Retina (tissue), 1 donor: ENCODE data around the gene PXMP4.

ENCODE experiments used
- DNase-seq: peaks from one replicate; pipeline ENCODE4 v3.0.0-alpha.2; 2016

Gene PXMP4

DNA sequence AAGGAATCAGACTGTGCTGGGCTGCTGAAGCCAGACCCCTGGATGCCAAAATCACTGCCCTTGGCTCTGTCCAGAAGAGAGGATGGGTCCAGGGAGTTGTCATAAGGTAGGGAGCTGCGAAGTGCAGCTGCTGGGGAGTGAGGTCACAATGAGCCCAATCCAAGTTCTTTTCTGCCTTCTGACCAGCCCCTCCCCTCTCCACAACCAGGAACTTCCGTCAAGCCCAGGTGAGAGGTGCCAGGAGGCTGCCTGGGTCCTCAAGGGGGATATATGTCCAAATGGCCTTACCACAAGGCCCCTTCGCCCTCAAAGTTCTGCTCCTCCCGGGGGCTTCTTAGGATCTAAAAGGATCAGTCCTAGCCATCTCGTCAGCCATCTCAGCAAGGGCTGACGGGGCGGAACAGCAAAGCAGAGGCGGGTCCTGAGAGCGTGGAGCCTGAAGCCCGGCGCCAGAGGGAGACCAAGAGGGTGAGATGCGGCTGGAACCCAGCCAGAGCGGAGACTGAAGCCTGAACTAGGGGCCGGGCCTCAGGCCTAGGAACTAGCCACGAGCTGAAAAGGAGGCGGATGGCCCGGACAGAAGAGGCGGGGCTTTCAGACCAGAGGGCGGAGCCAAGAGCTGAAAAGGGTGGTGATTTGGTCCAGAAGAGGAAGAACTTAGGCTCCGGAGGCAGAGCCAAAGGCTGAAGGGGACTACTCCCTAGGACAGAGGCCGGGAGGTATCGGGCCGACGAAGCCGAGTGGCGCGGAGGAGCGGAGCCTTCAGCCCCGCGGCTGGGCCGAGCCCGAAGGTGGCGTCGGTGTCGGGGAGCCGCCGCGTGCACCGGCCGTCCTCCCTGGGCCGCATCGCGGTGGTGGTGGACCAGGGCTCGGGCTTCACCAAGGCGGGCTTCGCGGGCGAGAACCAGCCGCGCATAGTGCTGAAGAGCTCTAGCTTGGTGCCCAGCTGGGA, 53.5 kb downstream of the PXMP4 start, which contains the start of gene ACTL10:
TSS of gene ACTL10 (plus strand) at position 651 of the 952 bp plus-strand sequence. CDS start 555 bp downstream, outside the sequence.
- DNase-seq, result peak; percentile 94

DNA sequence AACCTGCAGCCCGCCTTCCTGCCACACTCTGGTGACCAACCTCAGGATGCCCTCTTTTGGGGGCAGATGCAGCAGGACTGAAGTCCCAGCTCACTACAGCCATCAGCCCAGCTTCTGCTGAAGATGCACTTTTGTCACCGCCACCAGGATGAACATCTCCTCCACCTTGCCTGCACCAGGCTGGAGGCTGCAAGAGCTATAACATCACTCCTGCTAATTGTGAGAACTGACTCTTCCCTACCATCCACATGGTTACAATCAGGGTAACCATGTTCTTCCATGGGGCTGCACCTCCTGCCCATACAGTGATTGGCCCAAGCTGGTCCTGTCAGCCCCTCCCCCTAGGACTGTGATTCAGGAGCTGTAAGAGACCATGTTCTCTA, 55.4 kb downstream of the PXMP4 start:
- no peak for DNase-seq

DNA sequence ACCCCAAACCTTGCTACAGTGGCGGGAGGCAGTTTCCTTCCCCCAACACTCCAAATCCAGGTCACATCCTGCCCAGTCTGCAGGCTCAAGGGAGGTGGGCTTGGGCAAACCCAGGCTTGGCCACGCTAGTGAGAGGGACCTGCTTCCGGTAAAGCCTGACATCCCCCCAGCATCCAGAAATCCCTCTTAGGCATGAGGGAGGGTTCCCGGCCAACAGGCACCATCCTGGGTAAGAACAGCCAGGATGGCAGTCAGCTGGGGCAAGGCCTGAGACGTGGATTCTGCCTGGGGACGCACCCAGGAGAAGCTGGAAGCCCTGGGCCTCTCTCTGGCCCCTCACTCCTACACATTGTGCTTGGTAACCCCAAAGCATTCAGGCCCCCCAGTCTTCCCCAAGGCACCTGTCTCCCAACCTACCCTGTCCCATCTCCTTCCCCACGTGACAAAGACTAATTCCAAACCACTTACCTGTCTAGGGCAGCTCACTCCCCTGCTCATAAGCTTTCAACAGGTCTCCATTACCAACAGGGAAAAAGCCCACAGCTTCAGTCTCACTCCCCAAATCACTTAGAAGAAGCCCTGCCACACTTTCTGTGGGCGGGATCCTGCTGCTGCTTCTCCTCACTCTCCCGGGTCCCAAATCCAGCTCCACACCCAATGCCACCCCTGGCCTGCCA, 55.9 kb downstream of the PXMP4 start:
- DNase-seq, result no peak

DNA sequence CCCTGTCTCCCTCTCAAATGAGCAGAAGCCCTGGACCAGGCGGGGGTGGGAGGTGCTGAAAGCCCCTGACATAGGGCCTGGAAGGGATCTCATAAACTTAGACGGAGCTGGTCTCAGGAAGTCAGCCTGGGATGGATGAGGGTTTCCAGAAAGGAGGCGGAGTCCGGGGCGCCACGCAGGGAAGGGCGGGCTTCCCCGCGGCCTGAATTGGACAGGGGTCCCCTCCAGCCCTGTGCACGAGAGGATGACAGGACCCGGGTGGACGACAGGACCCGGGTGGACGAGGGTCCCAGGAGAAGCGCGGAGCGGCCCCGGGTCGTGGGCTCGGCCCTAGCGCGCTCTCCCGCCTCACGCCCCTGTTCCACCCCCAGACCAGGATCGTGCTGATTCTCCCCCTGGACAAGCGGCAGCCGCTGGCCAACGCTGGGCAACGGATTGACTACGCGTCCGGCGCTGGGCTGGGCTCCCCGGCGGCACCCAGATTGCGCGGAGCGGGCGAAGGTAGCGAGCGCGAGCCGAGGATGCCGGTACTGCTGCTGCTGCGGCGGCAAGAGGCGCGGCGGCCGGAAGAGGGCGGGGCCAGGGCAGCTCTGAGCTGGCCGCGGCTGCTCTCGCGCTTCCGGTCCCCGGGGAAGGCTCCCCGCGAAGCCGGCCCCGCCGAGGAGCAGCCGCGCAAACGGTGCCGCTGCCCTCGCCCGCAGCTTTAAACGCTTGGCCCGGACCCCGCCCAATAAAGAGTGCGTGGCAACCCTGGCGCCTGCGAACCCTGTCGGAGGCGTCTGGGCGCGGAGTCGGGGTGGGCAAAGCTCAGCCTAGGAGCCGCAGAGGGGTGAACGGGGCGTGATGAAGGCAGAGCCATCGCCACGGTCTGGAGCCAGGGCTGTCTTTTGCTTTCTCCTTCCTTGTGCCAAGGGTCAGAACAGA, 56.7 kb downstream of the PXMP4 start:
- peak; percentile 92 for DNase-seq

DNA sequence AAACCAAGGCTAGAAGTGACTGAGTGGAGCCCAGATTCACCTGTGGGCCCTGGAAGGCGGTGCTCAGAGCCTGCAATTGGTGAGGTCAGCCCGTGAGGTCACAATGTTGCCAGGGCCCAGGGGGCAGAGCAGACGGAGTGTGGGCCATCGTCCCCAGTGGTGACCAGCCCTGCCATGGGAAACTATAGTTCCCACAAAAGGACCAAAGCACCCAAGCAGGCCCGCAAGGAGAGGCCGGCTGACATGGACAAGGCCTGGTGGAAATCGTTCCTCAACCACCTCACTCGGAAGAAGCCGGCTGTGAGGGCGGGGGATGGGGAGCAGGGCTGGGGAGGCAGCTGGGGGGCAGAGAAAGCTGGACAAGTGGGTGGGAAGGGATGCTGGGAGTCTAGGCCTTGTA, 57.9 kb downstream of the PXMP4 start, which contains the start of gene C20orf144:
TSS of gene C20orf144 (plus strand) at position 156 of the 400 bp plus-strand sequence. CDS start at position 175, 19 bp downstream.
- no peak for DNase-seq

DNA sequence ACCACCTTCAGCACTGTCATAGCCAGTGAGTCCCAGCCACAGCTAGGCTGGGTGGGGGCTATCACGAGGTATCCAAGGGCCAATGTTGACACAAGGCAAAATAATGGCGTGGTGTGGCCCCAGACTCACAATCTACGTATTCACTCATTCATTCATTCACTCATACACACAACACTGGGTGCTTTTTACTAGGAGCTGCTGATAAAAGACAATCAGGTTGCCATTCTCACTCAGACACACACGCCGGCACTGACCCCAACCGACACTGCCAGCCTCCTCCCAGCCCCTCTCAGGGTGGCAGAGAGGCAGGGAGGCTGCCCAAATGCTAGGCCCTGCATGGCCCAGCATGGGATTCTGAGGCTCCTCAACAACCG, 59.4 kb downstream of the PXMP4 start:
- DNase-seq, result no peak

DNA sequence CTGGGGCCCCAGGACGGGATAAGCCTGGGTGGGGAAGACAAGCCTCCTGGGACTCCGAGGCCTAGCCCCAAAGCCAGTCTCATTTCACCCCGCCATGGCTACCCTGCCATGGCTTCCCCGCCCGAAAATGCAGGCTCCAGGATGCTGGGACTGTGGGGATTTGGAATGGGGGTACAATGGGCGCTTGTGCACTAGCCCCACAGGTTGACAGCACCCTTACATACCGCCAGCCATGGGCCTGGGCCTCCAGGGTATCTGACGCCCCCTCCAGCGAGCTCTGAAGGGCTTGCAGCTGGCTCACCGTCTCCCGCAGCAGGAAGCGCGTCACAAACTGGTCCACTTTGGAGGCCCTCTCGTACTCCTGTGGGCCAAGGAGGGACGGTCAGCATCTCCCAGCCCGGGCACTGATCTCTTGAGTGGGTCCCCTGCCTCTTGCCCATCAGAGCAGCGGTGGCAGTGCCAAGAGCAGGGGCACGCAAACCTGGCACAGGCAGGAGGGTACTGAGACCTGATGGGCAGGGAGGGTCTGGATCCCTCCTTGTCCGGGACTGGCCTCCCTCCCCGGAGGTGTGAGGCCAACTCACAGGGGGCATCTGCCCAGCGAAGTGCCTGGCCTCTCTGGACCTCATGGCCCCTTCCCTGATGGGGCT, 60.0 kb downstream of the PXMP4 start:
- DNase-seq, result no peak

DNA sequence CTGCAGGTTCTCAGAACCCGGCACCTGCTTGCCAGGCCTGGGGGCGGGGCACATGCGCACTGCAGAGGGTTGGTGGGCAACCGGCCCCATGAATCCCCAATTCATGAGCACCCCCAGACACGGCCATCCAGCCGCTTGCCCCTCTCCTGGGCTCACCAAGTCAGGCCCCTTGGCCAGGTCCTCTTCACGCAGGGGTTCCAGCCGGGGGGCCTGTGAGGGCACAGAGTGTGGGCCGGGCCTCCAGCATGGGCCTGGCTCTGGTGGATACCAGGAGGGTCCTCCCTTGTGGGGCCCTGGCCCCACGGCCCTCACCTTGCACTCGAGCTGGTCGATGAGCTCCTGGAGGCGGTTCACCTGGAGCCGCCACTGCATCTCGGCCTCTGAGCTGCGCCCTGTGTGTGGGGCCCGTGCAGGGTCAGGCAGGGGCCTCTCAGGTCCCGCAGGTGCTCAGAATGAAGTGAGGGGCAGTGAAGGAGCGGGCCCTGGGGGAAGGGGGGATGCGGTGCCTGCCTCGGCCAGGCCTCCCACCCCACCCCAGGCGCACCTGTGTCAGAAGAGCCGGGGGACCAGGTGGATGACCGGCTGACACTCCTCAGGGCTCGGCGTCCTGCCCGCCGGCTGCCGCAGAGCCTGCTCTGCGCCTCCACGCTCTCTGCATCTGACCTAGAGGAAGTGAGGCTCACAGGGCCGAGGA, 60.6 kb downstream of the PXMP4 start:
- no peak for DNase-seq

DNA sequence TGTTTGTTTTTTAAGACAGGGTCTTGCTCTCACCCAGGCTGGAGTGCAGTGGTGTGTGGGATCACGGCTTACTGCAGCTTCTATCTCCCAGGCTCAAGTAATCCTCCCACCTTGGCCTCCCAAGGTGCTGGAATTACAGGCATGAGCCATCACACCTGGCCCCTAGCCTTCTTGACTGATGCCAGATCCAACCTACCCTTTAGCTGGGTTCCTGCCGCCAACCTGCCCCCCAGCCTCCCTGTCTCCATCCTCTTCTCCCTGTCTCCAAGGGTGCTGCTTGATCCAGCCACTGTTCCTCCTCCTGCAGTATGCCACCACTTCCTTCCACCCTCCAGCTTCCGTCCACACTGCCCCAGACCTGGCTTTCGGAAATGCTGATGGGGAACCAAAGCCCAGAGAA, 61.2 kb downstream of the PXMP4 start:
- no peak for DNase-seq

DNA sequence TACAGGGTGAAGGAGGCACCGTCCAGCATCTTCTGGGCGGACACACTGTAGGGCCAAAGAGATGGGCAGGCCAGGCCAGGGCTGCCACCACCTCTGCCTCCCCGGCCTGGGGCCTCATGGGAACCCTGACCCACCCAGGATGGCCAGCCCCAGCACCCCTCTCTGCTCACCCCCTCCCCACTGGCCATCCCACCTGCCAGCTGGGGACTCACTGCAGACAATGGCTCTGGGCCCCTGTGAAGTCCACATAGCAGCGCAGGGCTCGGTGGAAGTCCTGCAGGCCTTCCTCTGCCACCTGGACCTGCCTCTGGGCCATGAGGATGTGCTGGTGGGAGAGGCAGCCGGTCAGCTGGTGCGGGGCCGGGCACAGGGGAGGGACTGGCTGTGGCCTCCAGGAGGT, 61.6 kb downstream of the PXMP4 start:
- no peak for DNase-seq

DNA sequence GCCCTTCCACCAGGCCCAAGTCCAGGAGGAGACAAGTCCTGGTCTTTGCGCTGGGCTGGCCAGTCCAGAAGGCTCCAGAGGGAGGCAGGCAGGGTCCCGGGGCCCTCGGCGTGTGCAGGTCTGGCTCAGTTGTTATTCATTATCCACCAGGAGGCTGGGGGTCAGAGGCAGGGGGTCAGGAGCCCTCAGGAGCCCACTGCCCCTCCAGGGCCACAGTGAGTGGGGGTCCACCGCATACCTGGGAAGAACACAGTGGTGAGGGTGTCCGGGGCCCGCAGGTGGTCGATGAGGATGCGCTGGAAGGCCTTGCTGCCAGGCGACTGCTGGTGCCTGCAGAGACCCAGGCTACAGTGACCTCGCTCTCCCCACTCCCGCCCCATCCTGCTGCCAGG, 62.4 kb downstream of the PXMP4 start:
- no peak for DNase-seq

DNA sequence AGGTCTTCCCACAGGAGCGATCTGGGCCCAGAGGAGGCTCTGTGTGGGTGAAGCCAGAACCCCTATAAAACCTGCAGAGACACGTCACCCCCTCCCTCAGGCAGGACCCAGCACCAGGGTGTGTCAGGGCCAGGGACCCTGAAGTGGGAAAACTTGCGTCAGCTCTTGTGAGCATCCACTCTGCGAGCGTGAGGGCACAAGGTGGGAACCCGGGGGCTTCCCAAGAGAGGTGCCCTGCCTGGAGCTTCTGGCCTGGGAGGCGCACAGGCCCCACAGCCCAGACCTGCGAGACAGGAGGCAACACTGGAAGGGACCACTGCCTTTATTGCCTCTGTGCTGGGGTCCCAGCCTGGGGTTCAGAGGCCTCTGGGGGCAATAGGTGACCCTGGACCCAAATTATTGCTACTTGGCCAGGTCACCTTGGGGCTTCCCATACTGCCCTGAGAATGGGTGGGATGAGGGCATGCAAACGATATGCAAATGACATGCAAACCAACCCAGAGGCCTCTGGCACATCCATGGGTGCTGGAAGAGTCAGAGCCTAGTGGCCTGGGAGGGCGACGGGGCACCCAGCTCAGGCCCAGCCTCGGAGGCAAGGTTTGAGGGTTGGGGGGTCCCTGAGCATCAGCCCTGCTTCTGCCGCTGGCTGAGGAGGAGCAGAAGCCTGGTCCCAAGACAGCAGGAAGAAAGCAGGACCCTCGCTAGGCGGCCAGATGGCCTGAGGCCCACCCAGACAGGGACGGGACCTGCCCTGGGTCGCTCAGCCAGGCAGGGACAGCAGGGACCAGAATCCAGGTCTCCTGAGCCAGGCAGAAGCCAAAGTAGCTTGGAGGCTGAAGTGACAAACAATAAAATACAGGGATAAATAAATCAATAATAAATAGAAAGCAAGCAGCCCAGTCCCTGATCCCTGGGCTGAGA, 63.1 kb downstream of the PXMP4 start:
- DNase-seq, result peak; percentile 7

DNA sequence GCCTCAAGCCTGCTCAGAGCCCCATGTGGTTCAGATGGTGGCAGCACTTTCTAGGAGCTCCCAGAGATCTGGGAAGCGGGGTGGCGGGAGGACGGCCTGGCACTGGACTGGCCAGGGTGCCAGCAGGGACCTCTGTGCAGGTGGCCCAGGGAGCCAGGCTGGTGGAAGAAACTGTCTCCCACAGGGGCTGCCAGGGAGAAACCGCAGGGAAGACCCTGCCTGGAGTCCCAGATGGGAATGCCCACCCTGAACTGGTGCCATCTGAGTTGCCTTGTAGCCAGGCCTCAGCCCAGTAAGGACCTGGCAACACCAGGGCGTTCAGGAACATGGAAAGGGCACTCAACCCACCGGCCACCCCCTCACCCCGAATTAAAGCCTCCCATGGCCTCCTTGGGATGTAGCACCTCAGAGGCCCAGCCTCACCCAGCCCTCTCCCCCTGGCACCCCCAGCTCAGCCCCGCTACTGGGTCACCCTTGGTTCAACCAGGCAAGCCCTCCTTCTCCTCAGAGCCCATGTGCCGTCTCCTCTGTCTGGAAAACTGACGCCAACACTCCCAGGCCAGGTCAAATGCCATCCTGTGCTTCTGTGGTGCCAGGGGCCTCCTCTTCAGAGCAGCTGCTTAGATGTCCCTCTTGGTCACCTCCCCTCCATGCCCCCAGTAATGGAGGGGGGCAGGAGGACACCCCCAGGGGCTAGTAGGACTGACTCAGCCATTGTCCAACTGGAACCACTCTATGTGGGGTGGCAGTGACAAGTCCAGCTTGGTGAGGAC, 63.9 kb downstream of the PXMP4 start:
- no peak for DNase-seq

DNA sequence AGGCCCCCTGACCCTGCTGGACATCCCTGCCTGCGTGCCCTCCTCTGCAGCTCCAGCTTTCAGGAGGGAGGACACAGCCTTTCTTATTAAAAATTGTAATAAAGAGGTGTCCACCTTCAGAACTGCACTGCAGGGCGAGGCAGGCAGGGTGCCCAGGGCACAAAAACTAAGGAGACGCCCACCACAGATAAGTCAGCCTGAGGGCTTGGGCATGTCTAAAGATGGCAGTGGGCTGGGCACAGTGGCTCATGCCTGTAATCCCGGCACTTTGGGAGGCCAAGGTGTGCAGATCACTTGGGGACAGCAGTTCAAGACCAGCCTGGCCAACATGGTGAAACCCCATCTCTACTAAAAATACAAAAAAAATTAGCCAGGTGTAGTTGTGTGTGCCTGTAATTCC, 64.9 kb downstream of the PXMP4 start:
- DNase-seq, result peak; percentile 2

DNA sequence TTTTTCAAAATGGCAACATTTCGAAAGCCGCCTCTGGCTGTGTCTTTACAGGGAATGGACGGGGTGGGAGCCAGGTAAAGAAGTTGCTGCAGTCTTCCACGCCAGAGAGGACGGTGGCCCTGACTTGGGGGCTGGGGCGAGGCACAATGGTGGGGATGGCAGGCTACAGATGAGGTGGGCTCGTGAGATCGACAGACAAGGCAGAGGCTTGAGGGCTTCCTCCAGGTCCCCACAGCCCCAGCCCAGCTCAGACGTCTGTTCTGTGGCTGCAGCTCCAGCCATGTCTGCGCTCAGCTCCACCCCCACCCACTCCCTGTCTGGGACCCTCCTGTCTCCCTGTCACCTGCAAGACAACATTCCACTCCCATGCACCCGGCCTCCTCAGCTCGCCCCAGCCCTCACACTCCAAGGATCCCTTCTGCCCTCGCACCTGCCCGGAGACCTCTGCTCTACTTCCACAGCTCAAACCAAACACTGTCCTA, 65.4 kb downstream of the PXMP4 start:
- peak; percentile 11 for DNase-seq

DNA sequence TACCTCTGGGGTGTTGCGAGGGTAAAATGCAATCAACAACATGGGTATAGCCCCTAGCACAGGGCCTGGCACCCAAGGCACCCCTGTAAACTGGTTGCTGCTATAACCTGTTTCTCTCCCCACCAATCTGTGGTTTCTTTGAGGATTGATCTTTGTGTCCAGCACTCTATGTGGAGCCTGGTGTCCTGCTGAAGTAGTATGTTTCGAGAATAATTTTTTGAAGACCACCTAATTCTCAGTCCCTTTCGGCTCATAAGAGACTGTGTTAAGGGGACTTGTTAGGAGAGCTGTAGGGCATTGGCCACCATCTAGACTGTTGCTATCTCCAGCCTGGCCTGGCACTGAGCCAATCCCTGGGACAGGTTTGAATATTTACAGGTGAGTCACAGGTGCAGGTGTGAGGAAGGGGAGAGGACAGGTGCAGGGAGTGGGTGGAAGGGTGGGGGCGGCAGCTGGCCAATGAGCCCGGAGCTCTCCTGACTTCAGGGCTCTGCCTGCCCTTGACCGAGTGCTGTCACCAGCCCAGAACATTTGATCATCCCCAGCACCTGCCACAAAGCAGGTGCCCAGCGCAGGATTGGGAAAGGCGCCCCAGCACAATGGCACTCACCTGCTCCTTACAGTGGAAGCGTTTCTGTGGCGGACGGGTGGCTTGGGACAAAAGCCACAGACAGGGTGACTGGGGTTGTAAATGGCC, 66.1 kb downstream of the PXMP4 start:
- DNase-seq, result peak; percentile 6

DNA sequence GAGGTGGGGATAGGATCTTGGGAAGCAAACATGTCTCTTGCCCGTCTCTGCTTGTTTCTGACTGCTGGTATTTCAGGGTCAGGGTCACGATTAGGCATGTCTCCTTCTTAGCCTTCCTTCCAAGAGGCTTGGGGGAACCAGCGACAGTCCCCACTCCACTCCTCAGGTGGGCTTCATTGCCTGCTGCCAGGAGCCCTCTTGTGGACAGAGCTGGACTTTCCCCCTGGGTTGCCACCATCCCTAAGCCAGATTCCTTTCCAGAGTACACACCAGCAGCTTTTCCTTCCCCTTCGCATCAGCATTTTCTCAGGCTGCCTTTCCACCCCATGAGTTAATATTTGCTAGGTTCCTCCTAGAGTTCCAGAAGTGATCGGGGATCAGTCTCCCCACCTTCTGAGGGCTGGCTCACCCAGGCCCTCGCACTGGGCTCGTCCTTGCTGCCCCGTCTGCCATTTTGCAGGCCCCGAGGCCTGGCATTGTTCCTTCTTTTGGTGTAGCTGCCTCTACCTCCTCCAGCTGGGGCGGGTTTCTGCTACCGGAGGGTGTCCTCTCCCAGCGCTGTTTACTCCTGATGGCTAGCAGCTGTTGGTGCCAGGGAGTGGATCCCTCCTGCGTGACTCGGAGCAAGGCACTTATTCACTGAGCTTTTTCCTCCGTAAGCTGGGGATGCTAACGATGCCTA, 66.8 kb downstream of the PXMP4 start:
- DNase-seq, result peak; percentile 85
